Measurements from ENCODE around the gene BLACAT1.

DNA sequence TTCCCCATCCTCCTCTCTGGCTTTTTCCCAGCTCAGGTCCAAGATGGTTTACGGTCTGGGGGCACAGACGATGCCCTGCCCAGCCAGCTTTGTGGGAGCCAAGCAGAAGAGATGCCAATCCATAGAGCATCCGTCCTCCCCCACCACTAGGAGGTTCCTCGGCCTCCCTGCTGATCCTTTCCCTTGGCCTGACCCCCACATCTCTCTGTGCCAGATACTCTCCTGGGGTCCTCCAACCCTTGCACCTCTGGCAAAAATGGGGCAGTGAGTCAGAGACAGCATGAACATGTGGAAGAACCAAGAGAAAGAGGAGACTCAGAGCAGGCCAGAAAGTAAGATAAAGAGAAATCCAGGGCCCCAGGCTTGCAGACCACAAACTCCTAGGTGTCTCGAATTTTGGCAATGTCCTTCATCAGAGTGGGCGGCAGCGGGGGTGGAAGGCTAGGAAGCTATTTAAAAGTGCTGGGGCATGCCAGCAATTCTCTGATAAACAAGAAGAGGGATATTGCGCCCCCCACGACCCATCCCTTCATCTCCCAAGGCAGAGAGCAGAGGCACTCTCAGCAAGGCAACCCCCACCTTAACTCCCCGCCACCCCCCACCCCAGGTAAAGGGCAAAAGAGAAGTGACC is 11.4 kb downstream of the BLACAT1 start:
- TF ChIP-seq, protein P1, sequence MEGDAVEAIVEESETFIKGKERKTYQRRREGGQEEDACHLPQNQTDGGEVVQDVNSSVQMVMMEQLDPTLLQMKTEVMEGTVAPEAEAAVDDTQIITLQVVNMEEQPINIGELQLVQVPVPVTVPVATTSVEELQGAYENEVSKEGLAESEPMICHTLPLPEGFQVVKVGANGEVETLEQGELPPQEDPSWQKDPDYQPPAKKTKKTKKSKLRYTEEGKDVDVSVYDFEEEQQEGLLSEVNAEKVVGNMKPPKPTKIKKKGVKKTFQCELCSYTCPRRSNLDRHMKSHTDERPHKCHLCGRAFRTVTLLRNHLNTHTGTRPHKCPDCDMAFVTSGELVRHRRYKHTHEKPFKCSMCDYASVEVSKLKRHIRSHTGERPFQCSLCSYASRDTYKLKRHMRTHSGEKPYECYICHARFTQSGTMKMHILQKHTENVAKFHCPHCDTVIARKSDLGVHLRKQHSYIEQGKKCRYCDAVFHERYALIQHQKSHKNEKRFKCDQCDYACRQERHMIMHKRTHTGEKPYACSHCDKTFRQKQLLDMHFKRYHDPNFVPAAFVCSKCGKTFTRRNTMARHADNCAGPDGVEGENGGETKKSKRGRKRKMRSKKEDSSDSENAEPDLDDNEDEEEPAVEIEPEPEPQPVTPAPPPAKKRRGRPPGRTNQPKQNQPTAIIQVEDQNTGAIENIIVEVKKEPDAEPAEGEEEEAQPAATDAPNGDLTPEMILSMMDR (IDR thresholded peaks at IDR 0.05; ENCODE audit: low read length): no peak
- no peak for TF ChIP-seq EZH2phosphoT487 (IDR thresholded peaks at IDR 0.05; ENCODE audit: low read length)
